ENCODE results near the gene QSER1.
A peak's percentile ranks its signal among the peaks of the same experiment; 100 is the strongest.
"Not testable (repeated sequence)": the region's sequence is repeated elsewhere in the genome, so short reads cannot be mapped to it uniquely, and the experiment has no call there.

QSER1 gene

DNA sequence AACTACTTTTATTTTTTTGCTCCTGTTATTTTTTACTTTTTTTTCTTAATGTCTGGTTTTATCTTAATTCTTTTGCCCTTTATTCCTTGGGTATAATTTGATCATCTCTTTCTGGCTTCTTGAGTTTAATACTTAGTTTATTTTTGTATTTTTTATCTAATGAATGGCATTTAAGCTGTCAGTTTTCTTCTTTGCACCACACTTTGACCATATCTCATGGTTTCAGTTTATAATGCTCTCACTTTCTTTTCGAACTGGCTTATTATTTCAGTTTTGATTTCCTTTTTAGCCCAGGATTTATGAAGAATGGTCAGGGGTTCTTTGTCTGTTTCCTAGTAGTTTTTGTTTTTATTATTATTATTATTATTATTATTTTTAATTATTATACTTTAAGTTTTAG lies 48.3 kb downstream of the QSER1 start:
- H3K4me1 ChIP-seq (ENCODE audit: control insufficient read depth in 5 of 5, insufficient read depth in 5 of 5, low read length in 5 of 5) = no peaks in the 10 kb centered on the region
- H3K4me3 ChIP-seq (ENCODE audit: low read depth in 1 of 5, low read length in 5 of 5) = no peak overlapping the region
- no peaks in the 10 kb centered on the region for H3K27me3 ChIP-seq (ENCODE audit: control insufficient read depth in 5 of 5, insufficient read depth in 4 of 5, low read length in 5 of 5)
- H3K9ac ChIP-seq (ENCODE audit: low read length in 5 of 5) = no peak overlapping the region
- H3K36me3 ChIP-seq (ENCODE audit: control insufficient read depth in 5 of 5, insufficient read depth in 5 of 5, low read length in 5 of 5) = peaks cover 0 to 10% (median 0%) of the 10 kb centered on the region in 5 donors
- H3K27ac ChIP-seq (ENCODE audit: low read depth, low read length) = no peak overlapping the region
- H3K9me3 ChIP-seq (ENCODE audit: control insufficient read depth in 5 of 5, low read length in 5 of 5) = no peaks in the 10 kb centered on the region

DNA sequence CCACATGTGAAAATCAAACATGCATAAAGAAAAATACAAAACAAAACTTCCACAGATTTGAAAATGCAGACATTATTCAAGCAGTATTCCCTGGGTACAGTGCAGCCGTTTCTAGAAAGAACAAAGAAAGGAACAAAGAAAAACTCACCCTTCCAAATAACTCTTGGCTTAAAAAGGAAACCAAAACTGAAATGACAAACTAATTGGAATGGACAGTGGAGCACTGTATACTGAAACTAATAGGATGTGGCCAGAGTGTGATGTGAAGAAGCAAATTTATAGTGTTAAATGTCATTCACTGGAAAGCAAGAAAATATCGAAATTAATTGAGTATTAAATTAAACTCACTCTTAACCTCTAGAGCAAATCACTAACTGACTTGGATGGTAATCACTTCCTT lies 55.4 kb downstream of the QSER1 start:
- no peak overlapping the region for H3K27ac ChIP-seq (ENCODE audit: low read depth, low read length)
- H3K4me3 ChIP-seq (ENCODE audit: low read depth in 1 of 5, low read length in 5 of 5) = no peak overlapping the region
- H3K9ac ChIP-seq (ENCODE audit: low read length in 5 of 5) = no peak overlapping the region
- H3K4me1 ChIP-seq (ENCODE audit: control insufficient read depth in 5 of 5, insufficient read depth in 5 of 5, low read length in 5 of 5) = no peaks in the 10 kb centered on the region
- peaks cover 0 to 4% (median 0%) of the 10 kb centered on the region in 5 donors for H3K9me3 ChIP-seq (ENCODE audit: control insufficient read depth in 5 of 5, low read length in 5 of 5)
- H3K27me3 ChIP-seq (ENCODE audit: control insufficient read depth in 5 of 5, insufficient read depth in 4 of 5, low read length in 5 of 5) = no peaks in the 10 kb centered on the region
- no peaks in the 10 kb centered on the region for H3K36me3 ChIP-seq (ENCODE audit: control insufficient read depth in 5 of 5, insufficient read depth in 5 of 5, low read length in 5 of 5)

DNA sequence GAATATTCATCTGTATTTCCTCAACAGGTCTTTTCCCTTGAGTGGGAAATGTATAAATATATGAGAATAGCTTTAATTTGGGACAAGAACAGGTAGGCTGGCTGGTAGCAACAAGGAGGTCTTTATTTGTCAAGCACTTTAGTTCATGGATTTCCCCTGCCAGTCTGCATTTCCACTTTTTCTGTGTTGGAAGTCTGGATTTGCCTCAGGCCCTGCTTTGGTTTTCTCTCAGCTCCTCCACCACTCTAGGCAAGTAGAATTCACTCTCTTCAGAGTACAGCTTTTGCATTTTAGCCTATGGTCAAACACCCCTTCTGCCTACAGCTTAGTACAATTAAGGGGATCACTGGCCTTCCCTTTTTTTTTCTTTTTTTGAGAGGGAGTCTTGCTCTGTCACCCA lies 57.1 kb downstream of the QSER1 start:
- H3K4me1 ChIP-seq (ENCODE audit: control insufficient read depth in 5 of 5, insufficient read depth in 5 of 5, low read length in 5 of 5) = no peaks in the 10 kb centered on the region
- peaks cover 4 to 7% (median 5%) of the 10 kb centered on the region in 5 donors for H3K36me3 ChIP-seq (ENCODE audit: control insufficient read depth in 5 of 5, insufficient read depth in 5 of 5, low read length in 5 of 5)
- no peak overlapping the region for H3K9ac ChIP-seq (ENCODE audit: low read length in 5 of 5)
- H3K27me3 ChIP-seq (ENCODE audit: control insufficient read depth in 5 of 5, insufficient read depth in 4 of 5, low read length in 5 of 5) = no peaks in the 10 kb centered on the region
- H3K27ac ChIP-seq (ENCODE audit: low read depth, low read length) = no peak overlapping the region
- H3K4me3 ChIP-seq (ENCODE audit: low read depth in 1 of 5, low read length in 5 of 5) = no peak overlapping the region
- H3K9me3 ChIP-seq (ENCODE audit: control insufficient read depth in 5 of 5, low read length in 5 of 5) = peaks cover 0 to 4% (median 0%) of the 10 kb centered on the region in 5 donors

DNA sequence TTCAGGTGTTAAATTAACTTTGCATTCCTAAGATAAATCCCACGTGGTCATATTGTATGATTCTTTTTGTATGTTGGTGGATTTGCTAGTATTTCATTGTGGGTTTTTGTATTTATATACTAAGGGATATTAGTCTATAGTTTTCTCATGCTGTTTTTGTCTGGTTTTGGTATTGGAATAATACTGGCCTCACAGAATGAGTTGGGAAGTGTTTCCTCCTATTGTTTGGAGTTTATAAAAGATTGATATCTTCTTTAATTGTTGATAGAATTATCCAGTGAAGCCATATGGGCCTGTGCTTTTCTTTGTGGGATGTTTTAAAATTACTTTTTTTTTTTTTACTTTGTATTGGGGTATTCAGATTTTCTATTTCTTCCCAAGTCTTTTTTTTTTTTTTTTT lies 59.8 kb downstream of the QSER1 start:
- no peaks in the 10 kb centered on the region for H3K27me3 ChIP-seq (ENCODE audit: control insufficient read depth in 5 of 5, insufficient read depth in 4 of 5, low read length in 5 of 5)
- peaks cover 0 to 4% (median 0%) of the 10 kb centered on the region in 5 donors for H3K9me3 ChIP-seq (ENCODE audit: control insufficient read depth in 5 of 5, low read length in 5 of 5)
- no peaks in the 10 kb centered on the region for H3K4me1 ChIP-seq (ENCODE audit: control insufficient read depth in 5 of 5, insufficient read depth in 5 of 5, low read length in 5 of 5)
- no peak overlapping the region for H3K4me3 ChIP-seq (ENCODE audit: low read depth in 1 of 5, low read length in 5 of 5)
- no peak overlapping the region for H3K27ac ChIP-seq (ENCODE audit: low read depth, low read length)
- peaks cover 7 to 13% (median 9%) of the 10 kb centered on the region in 5 donors for H3K36me3 ChIP-seq (ENCODE audit: control insufficient read depth in 5 of 5, insufficient read depth in 5 of 5, low read length in 5 of 5)
- H3K9ac ChIP-seq (ENCODE audit: low read length in 5 of 5) = no peak overlapping the region

DNA sequence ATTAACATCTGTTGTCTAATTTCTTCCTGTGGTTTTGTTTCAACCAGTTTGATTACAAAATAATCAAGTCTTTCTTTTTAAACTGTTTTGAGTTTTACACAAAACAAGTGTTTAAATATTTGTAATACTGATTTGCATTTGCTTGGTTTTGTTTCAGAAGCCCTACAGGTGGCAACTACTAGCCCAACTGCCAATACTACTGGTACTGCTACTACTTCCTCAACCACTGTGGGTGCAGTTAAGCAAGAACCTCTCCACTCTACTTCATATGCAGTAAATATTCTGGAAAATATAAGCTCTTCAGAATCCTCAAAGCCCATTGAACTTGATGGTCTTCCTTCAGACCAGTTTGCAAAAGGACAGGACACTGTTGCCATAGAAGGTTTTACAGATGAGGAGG lies 61.1 kb downstream of the QSER1 start:
- H3K4me3 ChIP-seq (ENCODE audit: low read depth in 1 of 5, low read length in 5 of 5) = no peak overlapping the region
- no peak overlapping the region for H3K27ac ChIP-seq (ENCODE audit: low read depth, low read length)
- peaks cover 15 to 25% (median 16%) of the 10 kb centered on the region in 5 donors for H3K36me3 ChIP-seq (ENCODE audit: control insufficient read depth in 5 of 5, insufficient read depth in 5 of 5, low read length in 5 of 5)
- H3K27me3 ChIP-seq (ENCODE audit: control insufficient read depth in 5 of 5, insufficient read depth in 4 of 5, low read length in 5 of 5) = no peaks in the 10 kb centered on the region
- H3K9me3 ChIP-seq (ENCODE audit: control insufficient read depth in 5 of 5, low read length in 5 of 5) = no peaks in the 10 kb centered on the region
- no peak overlapping the region for H3K9ac ChIP-seq (ENCODE audit: low read length in 5 of 5)
- no peaks in the 10 kb centered on the region for H3K4me1 ChIP-seq (ENCODE audit: control insufficient read depth in 5 of 5, insufficient read depth in 5 of 5, low read length in 5 of 5)

DNA sequence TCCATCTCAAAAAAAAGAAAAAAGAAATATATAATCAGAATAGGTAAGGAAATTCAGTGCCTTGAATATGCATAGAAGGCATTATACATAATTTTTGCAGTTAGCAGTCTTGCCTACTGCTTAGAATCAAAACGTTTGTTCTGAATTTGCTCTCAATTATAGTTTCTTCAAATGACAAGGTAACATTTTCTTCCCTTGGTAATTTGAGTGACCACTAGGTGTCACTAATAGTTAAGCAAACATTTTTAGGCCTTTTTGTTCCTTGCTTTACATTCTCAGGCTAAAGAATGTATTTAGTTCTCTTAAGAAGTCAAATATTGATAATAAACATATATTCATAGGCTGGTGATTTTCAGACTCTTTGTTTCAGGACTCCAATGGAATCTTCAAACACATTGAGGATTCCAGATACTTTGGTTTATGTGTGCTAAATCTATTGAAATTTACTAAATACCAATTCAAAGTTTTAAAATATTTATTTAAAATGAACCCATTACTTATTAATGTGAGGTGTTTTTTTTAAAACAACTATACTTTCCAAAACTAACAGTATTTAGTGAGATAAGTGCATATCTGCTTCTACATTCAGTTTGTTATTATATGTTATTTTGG lies 68.0 kb downstream of the QSER1 start:
- Histone ChIP-seq H3K36me3 (ENCODE audit: control insufficient read depth in 5 of 5, insufficient read depth in 5 of 5, low read length in 5 of 5) (peaks cover 13 to 40% (median 15%) of the 10 kb centered on the region in 5 donors), H3K9ac (ENCODE audit: low read length in 5 of 5) (no peak overlapping the region), H3K4me3 (ENCODE audit: low read depth in 1 of 5, low read length in 5 of 5) (no peak overlapping the region), H3K4me1 (ENCODE audit: control insufficient read depth in 5 of 5, insufficient read depth in 5 of 5, low read length in 5 of 5) (no peaks in the 10 kb centered on the region), H3K27me3 (ENCODE audit: control insufficient read depth in 5 of 5, insufficient read depth in 4 of 5, low read length in 5 of 5) (no peaks in the 10 kb centered on the region), H3K27ac (ENCODE audit: low read depth, low read length) (no peak overlapping the region), H3K9me3 (ENCODE audit: control insufficient read depth in 5 of 5, low read length in 5 of 5) (no peaks in the 10 kb centered on the region)

DNA sequence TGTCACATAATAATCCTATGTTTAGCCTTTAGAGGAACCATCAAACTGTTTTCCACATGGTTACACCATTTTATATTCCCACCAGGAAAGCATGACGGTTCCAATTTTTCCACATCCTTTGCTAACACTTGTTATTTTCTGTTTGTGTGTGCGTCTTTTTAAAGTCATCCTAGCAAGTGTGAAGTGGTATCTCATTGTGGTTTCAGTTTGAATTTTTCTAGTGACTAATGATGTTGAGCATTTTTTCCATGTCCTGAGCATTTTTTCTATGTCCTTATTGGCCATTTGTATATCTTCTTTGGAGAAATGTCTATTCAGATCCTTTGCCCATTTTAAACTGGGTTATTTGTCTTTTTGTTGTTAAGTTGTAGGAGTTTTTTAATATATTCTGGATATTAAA lies 69.4 kb downstream of the QSER1 start:
- Histone ChIP-seq H3K36me3 (ENCODE audit: control insufficient read depth in 5 of 5, insufficient read depth in 5 of 5, low read length in 5 of 5) (peaks cover 13 to 36% (median 19%) of the 10 kb centered on the region in 5 donors), H3K4me3 (ENCODE audit: low read depth in 1 of 5, low read length in 5 of 5) (no peak overlapping the region), H3K9ac (ENCODE audit: low read length in 5 of 5) (no peak overlapping the region), H3K9me3 (ENCODE audit: control insufficient read depth in 5 of 5, low read length in 5 of 5) (no peaks in the 10 kb centered on the region), H3K4me1 (ENCODE audit: control insufficient read depth in 5 of 5, insufficient read depth in 5 of 5, low read length in 5 of 5) (no peaks in the 10 kb centered on the region), H3K27ac (ENCODE audit: low read depth, low read length) (no peak overlapping the region), H3K27me3 (ENCODE audit: control insufficient read depth in 5 of 5, insufficient read depth in 4 of 5, low read length in 5 of 5) (no peaks in the 10 kb centered on the region)

DNA sequence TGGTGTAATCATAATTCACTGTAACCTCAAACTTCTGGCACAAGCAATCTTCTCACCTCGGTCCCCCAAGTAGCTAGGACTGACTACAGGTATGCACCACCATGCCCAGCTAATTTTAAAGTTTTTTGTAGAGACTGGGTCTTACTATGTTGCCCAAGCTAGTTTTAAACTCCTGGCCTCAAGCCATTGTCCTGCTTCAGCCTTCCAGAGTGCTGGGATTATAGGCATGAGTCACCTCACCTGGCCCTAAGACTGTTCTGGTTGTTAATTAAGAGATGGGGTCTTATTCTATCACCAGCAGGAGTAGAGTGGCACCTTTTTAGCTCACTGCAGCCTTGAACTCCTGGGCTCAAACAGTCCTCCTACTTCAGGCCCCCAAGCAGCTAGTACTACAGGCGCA lies 71.1 kb downstream of the QSER1 start:
- no peak overlapping the region for H3K4me3 ChIP-seq (ENCODE audit: low read depth in 1 of 5, low read length in 5 of 5)
- H3K9ac ChIP-seq (ENCODE audit: low read length in 5 of 5) = no peak overlapping the region
- no peaks in the 10 kb centered on the region for H3K9me3 ChIP-seq (ENCODE audit: control insufficient read depth in 5 of 5, low read length in 5 of 5)
- no peak overlapping the region for H3K27ac ChIP-seq (ENCODE audit: low read depth, low read length)
- no peaks in the 10 kb centered on the region for H3K27me3 ChIP-seq (ENCODE audit: control insufficient read depth in 5 of 5, insufficient read depth in 4 of 5, low read length in 5 of 5)
- peaks cover 6 to 22% (median 10%) of the 10 kb centered on the region in 5 donors for H3K36me3 ChIP-seq (ENCODE audit: control insufficient read depth in 5 of 5, insufficient read depth in 5 of 5, low read length in 5 of 5)
- H3K4me1 ChIP-seq (ENCODE audit: control insufficient read depth in 5 of 5, insufficient read depth in 5 of 5, low read length in 5 of 5) = peaks cover 0 to 3% (median 0%) of the 10 kb centered on the region in 5 donors

DNA sequence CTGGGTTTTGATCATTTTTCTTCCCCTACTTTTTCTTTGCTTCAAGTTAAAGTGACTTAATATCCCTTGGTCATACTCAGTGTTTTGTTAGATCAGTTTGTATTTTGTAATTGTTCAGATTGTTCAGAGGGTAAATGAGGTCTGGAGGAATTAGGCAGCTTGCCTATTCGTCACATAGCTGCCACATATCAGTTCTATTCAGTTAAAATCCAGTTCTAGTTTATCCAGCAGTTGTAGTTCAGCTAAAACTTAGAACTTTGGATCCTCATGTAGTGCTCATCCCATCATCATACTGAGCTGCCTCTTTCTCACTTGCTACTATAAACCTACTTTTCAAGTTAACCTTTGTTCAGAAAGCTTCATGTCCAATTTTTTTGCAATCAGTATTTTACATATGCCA lies 75.9 kb downstream of the QSER1 start:
- H3K36me3 ChIP-seq (ENCODE audit: control insufficient read depth in 5 of 5, insufficient read depth in 5 of 5, low read length in 5 of 5) = peaks cover 13 to 35% (median 18%) of the 10 kb centered on the region in 5 donors
- H3K4me1 ChIP-seq (ENCODE audit: control insufficient read depth in 5 of 5, insufficient read depth in 5 of 5, low read length in 5 of 5) = peaks cover 0 to 3% (median 0%) of the 10 kb centered on the region in 5 donors
- no peak overlapping the region for H3K4me3 ChIP-seq (ENCODE audit: low read depth in 1 of 5, low read length in 5 of 5)
- no peak overlapping the region for H3K27ac ChIP-seq (ENCODE audit: low read depth, low read length)
- H3K27me3 ChIP-seq (ENCODE audit: control insufficient read depth in 5 of 5, insufficient read depth in 4 of 5, low read length in 5 of 5) = no peaks in the 10 kb centered on the region
- no peaks in the 10 kb centered on the region for H3K9me3 ChIP-seq (ENCODE audit: control insufficient read depth in 5 of 5, low read length in 5 of 5)
- H3K9ac ChIP-seq (ENCODE audit: low read length in 5 of 5) = peak overlapping the region in 1 of 5 donors; percentile 30

DNA sequence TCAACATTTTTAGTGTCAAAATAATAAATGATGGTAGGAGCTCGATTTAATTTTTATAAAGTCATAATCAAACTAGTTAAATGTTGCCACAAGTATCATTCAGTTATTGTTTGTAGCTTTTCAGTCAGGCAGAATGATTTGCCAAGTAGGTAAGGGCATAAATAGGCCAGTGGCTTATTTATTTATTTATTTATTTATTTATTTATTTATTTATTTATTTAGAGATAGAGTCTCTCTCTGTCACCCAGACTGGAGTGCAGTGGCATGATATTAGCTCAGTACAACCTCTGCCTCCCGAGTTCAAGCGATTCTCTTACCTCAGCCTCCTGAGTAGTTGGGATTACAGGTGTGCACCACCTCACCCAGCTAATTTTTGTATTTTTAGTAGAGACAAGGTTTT lies 79.6 kb downstream of the QSER1 start:
- not testable (repeated sequence) for H3K27ac ChIP-seq (ENCODE audit: low read depth, low read length); H3K9ac ChIP-seq (ENCODE audit: low read length in 5 of 5); H3K4me1 ChIP-seq (ENCODE audit: control insufficient read depth in 5 of 5, insufficient read depth in 5 of 5, low read length in 5 of 5); H3K27me3 ChIP-seq (ENCODE audit: control insufficient read depth in 5 of 5, insufficient read depth in 4 of 5, low read length in 5 of 5); H3K9me3 ChIP-seq (ENCODE audit: control insufficient read depth in 5 of 5, low read length in 5 of 5); H3K4me3 ChIP-seq (ENCODE audit: low read depth in 1 of 5, low read length in 5 of 5)
- peaks cover 11 to 48% (median 24%) of the 10 kb centered on the region in 5 donors for H3K36me3 ChIP-seq (ENCODE audit: control insufficient read depth in 5 of 5, insufficient read depth in 5 of 5, low read length in 5 of 5)
